Lung (tissue), 12 donors: ENCODE data around the gene ABCB8. TPM values are rescaled to one million over a fixed set of nuclear protein-coding genes. Genes with fewer than 3 reads are reported as not detected.
"Not testable (repeated sequence)": the region's sequence is repeated elsewhere in the genome, so short reads cannot be mapped to it uniquely, and the experiment has no call there.

Source experiments
- ATAC-seq: fragments of 200-7000 bp; cut with Tn5 transposase; one replicate; pipeline ENCODE4 v1.9.1; 2020; ENCODE audit warnings: moderate number of reproducible peaks; ENCODE audit not compliant: insufficient read depth, low FRiP score
- DNase-seq, 3 donors: peaks; one replicate each; pipeline ENCODE4 v3.0.0-alpha.2; 2013 to 2017
- H3K27ac ChIP-seq, 2 donors: one replicate each; pipeline ENCODE4 v1.5.1; 2013; ENCODE audit warnings: mild to moderate bottlenecking in 2 of 2, moderate library complexity in 2 of 2, control low read depth in 1 of 2, inconsistent platforms in 1 of 2, low read depth in 1 of 2, low read length in 1 of 2
- H3K27me3 ChIP-seq, 3 donors: one replicate each; pipeline ENCODE4 v1.5.1; 2013; ENCODE audit warnings: low read length in 2 of 3; ENCODE audit not compliant: control insufficient read depth in 3 of 3, insufficient read depth in 3 of 3
- H3K36me3 ChIP-seq, 4 donors: one replicate each; pipeline ENCODE4 v1.5.1; 2013; ENCODE audit warnings: low read length in 4 of 4, mild to moderate bottlenecking in 1 of 4, moderate library complexity in 1 of 4; ENCODE audit not compliant: control insufficient read depth in 4 of 4, insufficient read depth in 4 of 4
- H3K4me1 ChIP-seq, 5 donors: one replicate each; pipeline ENCODE4 v1.5.1; 2013; ENCODE audit warnings: low read length in 5 of 5, mild to moderate bottlenecking in 2 of 5, moderate library complexity in 1 of 5; ENCODE audit not compliant: control insufficient read depth in 5 of 5, insufficient read depth in 5 of 5
- H3K4me3 ChIP-seq: one replicate; pipeline ENCODE4 v1.5.1; 2013; ENCODE audit warnings: mild to moderate bottlenecking, control low read depth, moderate library complexity
- H3K9ac ChIP-seq, 2 donors: one replicate each; pipeline ENCODE4 v1.5.1; 2013; ENCODE audit warnings: low read length in 2 of 2, control low read depth in 1 of 2; ENCODE audit not compliant: insufficient read depth in 1 of 2
- H3K9me3 ChIP-seq, 4 donors: one replicate each; pipeline ENCODE4 v1.5.1; 2013; ENCODE audit warnings: low read length in 3 of 4, mild to moderate bottlenecking in 1 of 4, moderate library complexity in 1 of 4; ENCODE audit not compliant: control insufficient read depth in 4 of 4, insufficient read depth in 3 of 4
- WGBS, 2 donors: extraction: QIAGEN DNeasy Blood & Tissue Kit; methylation state at CpG; one replicate each; pipeline ENCODE4 v1.1.7; 2013; 5-methylcytosine and 5-hydroxymethylcytosine counted together
- polyA plus RNA-seq, 2 donors: library from polyadenylated mRNA; stranded (reverse); fragments of 200-250 nt; gene quantifications; one replicate each; pipeline ENCODE4 v1.2.1, GENCODE V29; 2013
- total RNA-seq, 2 donors: library from RNA; depleted of rRNA in 1 of 2; stranded (reverse); fragments of >200 nt in 1 of 2; gene quantifications; one replicate each; pipeline ENCODE4 v1.2.1, GENCODE V29; 2014 to 2021
- TF ChIP-seq, protein P1 (sequence below): IDR thresholded peaks from 2 replicates; pipeline ENCODE4 v1.5.1; 2012; ENCODE audit warnings: mild to moderate bottlenecking; ENCODE audit errors: control extremely low read depth, extremely low read depth
- donor health status: control.
- donor health status: control.
- donor health status: Bipolar disorder and iron deficiency.
- donor health status: healthy.
- donor health status: DM: yes; HTN: yes; CAD: no.

Gene ABCB8
- total and polyA plus RNA-seq, 4 donors = 21.8 to 61.5 (median 28.8) TPM

DNA sequence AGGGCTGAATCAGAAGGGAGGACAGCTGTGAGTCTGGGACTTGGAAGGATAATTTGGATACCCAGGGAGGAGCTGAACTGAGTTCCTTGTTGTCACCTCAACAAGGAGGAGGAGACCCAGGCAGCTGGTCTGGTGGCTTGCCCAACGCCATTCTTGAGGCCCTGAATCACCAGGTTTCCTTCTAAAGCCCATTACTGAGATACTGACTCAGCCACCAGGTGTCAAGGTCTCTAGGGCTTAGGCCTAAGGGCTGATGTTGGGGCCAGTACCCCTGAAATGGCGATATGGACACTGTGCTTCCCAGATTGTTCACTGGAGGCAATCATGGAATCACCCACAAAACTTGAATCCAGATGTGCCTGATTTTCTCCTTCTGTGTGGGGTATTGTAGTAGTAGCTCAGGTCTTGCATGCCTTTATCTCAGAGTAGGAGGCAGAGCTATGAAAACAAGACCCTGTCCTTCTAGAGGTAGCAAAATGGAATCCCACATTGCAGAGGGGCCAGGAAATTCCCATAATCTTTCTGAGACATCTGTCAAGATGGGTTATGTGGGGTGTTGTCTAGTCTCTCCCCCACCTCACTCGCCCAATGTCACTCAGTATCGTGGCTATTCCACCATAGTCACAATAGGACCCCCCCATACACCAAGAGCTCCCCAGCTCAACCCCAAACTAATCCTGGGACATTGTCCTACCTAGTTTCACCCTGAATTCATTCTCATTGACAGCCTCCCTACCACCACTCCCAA is 2.2 kb upstream of the ABCB8 start:
- TF ChIP-seq, protein P1, sequence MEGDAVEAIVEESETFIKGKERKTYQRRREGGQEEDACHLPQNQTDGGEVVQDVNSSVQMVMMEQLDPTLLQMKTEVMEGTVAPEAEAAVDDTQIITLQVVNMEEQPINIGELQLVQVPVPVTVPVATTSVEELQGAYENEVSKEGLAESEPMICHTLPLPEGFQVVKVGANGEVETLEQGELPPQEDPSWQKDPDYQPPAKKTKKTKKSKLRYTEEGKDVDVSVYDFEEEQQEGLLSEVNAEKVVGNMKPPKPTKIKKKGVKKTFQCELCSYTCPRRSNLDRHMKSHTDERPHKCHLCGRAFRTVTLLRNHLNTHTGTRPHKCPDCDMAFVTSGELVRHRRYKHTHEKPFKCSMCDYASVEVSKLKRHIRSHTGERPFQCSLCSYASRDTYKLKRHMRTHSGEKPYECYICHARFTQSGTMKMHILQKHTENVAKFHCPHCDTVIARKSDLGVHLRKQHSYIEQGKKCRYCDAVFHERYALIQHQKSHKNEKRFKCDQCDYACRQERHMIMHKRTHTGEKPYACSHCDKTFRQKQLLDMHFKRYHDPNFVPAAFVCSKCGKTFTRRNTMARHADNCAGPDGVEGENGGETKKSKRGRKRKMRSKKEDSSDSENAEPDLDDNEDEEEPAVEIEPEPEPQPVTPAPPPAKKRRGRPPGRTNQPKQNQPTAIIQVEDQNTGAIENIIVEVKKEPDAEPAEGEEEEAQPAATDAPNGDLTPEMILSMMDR = no peak
- ATAC-seq = no peak

DNA sequence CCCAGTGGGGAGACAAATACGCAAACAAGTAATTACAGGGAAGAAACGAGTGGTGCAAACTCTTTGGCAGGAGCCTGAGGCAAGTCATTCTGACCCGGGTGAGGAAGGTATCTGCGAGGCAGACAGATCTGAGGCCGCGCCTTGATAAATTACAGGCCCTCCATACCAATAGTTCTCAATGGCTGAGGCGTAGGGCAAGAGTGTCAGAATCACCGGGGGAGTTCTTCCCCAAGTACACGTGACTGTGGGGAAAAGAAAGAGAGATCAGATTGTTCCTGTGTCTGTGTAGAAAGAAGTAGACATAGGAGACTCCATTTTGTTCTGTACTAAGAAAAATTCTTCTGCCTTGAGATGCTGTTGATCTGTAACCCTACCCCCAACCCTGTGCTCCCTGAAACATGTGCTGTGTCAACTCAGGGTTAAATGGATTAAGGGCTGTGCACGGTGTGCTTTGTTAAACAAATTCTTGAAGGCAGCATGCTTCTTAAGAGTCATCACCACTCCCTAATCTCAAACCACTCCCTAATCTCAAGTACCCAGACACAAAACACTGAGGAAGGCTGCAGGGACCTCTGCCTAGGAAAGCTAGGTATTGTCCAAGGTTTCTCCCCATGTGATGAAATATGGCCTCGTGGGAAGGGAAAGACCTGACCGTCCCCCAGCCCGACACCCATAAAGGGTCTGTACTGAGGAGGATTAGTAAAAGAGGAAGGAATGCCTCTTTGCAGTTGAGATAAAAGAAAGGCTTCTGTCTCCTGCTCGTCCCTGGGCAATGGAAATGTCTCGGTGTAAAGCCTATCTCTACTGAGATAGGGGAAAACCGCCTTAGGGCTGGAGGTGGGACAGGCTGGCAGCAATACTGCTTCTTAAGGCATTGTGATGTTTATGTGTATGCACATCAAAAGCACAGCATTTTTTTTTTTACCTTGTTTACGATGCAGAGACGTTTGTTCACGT is 1.2 kb upstream of the ABCB8 start:
- Histone ChIP-seq H3K4me1 (peaks cover 0 to 25% (median 0%) of the 10 kb centered on the region in 5 donors), H3K27ac (peak overlapping the region in 1 of 2 donors; percentile 83), H3K9ac (peak overlapping the region in 1 of 2 donors; percentile 9)
- not testable (repeated sequence) for H3K9me3 ChIP-seq, H3K27me3 ChIP-seq, H3K4me3 ChIP-seq, ATAC-seq, H3K36me3 ChIP-seq
- DNase-seq = peak in 1 of 3 donors; percentile 26
- WGBS, 2 donors = 40 to 41% methylated on average over 19 of the region's 19 CpGs

More for the DNA sequence above, 2.2 kb upstream of the ABCB8 start:
- no peak for DNase-seq
- no peaks in the 10 kb centered on the region for H3K9me3 ChIP-seq
- H3K9ac ChIP-seq = no peak overlapping the region
- H3K4me1 ChIP-seq = peaks cover 0 to 25% (median 0%) of the 10 kb centered on the region in 5 donors
- no peak overlapping the region for H3K4me3 ChIP-seq
- no peak overlapping the region for H3K27ac ChIP-seq
- H3K36me3 ChIP-seq = no peaks in the 10 kb centered on the region
- 84 to 87% methylated on average over 4 of the region's 4 CpGs for WGBS, 2 donors
- peaks cover 0 to 3% (median 0%) of the 10 kb centered on the region in 3 donors for H3K27me3 ChIP-seq

DNA sequence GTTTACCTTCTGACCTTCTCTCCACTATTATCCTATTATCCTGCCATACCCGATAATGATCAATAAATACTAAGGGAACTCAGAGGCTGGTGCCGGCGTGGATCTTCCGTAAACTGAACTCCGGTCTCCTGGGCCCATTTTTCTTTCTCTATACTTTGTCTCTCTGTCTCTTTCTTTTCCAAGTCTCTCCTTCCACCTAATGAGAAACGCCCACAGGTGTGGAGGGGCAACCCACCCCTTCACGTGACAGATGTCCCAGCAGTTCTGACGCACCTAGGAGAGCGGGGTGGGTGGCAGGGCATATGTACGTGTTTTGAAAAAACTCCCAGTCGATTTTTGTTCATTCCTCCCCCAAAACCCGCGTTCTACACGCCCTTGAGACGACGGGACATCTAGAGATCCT is 521 bp upstream of the ABCB8 start:
- WGBS, 2 donors = 7 to 10% methylated on average over 16 of the region's 16 CpGs
- not testable (repeated sequence) for DNase-seq, H3K36me3 ChIP-seq, H3K27me3 ChIP-seq, H3K9me3 ChIP-seq, ATAC-seq
- Histone ChIP-seq H3K9ac (peak overlapping the region in 1 of 2 donors; percentile 59), H3K27ac (peak overlapping the region in 1 of 2 donors; percentile 83), H3K4me1 (peaks cover 0 to 25% (median 0%) of the 10 kb centered on the region in 5 donors), H3K4me3 (peak overlapping the region; percentile 9)

DNA sequence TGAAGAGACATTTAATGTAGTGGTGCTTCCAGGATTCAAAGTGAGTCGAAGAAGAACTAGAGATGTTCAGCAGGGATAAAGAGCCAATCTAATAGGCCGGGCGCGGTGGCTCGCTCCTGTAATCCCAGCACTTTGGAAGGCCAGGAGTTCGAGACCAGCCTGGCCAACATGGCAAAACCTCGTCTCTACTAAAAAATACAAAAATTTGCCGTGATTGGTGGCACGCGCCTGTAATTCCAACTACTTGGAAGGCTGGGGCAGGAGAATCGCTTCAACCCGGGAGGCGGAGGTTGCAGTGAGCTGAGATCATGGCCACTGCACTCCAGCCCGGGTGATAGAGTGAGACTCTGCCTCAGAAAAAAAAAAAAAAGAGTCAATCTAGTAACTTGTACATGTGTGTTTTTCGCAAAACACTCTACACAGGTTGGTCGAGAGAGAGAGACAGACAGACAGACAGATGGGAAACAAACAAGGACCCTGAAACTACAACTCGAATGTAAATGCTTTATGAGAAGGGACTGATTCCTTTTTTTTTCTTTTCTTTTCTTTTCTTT is 775 bp downstream of the ABCB8 start:
- WGBS, 2 donors = 61 to 73% methylated on average over 17 of the region's 17 CpGs
- TF ChIP-seq, protein P1 = no peak
- peak overlapping the region; percentile 54 to 75 for H3K27ac ChIP-seq

More for the DNA sequence above, 775 bp downstream of the ABCB8 start:
- H3K27me3 ChIP-seq = no peaks in the 10 kb centered on the region
- H3K4me3 ChIP-seq = peak overlapping the region; percentile 69
- peaks cover 0 to 18% (median 0%) of the 10 kb centered on the region in 5 donors for H3K4me1 ChIP-seq
- H3K9ac ChIP-seq = peak overlapping the region in 1 of 2 donors; percentile 61
- no peaks in the 10 kb centered on the region for H3K9me3 ChIP-seq
- peaks cover 0 to 8% (median 0%) of the 10 kb centered on the region in 4 donors for H3K36me3 ChIP-seq
- DNase-seq = no peak
- no peak for ATAC-seq
